HEK293T (cell line): Measurements from ENCODE around the gene CROCC.
"Not testable (repeated sequence)": the region's sequence is repeated elsewhere in the genome, so short reads cannot be mapped to it uniquely, and the experiment has no call there.

Experiments
- CTCF ChIA-PET: fragments of 350-600 bp; formaldehyde crosslinking; extraction: SDS; loops from one replicate; lab custom pipeline; 2021; ENCODE audit warnings: antibody characterized with exemption, inconsistent platforms; lab: Yijun Ruan, JAX
- POLR2A ChIA-PET: fragments of 350-600 bp; formaldehyde crosslinking; extraction: SDS; loops from one replicate; lab custom pipeline; 2020; ENCODE audit warnings: antibody characterized with exemption, inconsistent platforms; lab: Yijun Ruan, JAX
- DNase-seq: peaks from one replicate; pipeline ENCODE4 v3.0.0; 2012; ENCODE audit warnings: mixed read lengths; ENCODE audit errors: extremely low spot score
- ARNT ChIP-seq: fragments of 450-650 bp; IDR thresholded peaks from 2 replicates; pipeline ENCODE4 v1.6.1; 2017; ENCODE audit warnings: mild to moderate bottlenecking
- BHLHE40 ChIP-seq: fragments of 450-650 bp; IDR thresholded peaks from 2 replicates; pipeline ENCODE4 v1.6.1; 2016; ENCODE audit warnings: mild to moderate bottlenecking, moderate library complexity, borderline replicate concordance
- CTBP1 ChIP-seq: fragments of 450-650 bp; IDR thresholded peaks from 2 replicates; pipeline ENCODE4 v1.6.1; 2016; ENCODE audit warnings: borderline replicate concordance
- ELF4 ChIP-seq: fragments of 450-650 bp; IDR thresholded peaks from 2 replicates; pipeline ENCODE4 v1.6.1; 2017; ENCODE audit warnings: antibody characterized with exemption
- FOXA1 ChIP-seq: fragments of 450-650 bp; IDR thresholded peaks from 2 replicates; pipeline ENCODE4 v1.6.1; 2016; ENCODE audit warnings: mild to moderate bottlenecking
- FOXK2 ChIP-seq: fragments of 450-650 bp; IDR thresholded peaks from 2 replicates; pipeline ENCODE4 v1.6.1; 2016; ENCODE audit warnings: mild to moderate bottlenecking
- FOXM1 ChIP-seq: fragments of 450-650 bp; IDR thresholded peaks from 2 replicates; pipeline ENCODE4 v1.6.1; 2017; ENCODE audit warnings: mild to moderate bottlenecking, borderline replicate concordance
- HDGF ChIP-seq: fragments of 450-650 bp; IDR thresholded peaks from 2 replicates; pipeline ENCODE4 v1.6.1; 2017; ENCODE audit warnings: antibody characterized with exemption, borderline replicate concordance
- L3MBTL2 ChIP-seq: fragments of 450-650 bp; conservative IDR thresholded peaks from 2 replicates; pipeline ENCODE4 v1.6.1; 2016; ENCODE audit warnings: mild to moderate bottlenecking
- LEF1 ChIP-seq: fragments of 450-650 bp; IDR thresholded peaks from 2 replicates; pipeline ENCODE4 v1.6.1; 2017; ENCODE audit warnings: mild to moderate bottlenecking, borderline replicate concordance
- NFRKB ChIP-seq: fragments of 450-650 bp; IDR thresholded peaks from 2 replicates; pipeline ENCODE4 v1.6.1; 2016; ENCODE audit warnings: mild to moderate bottlenecking, moderate library complexity
- SP1 ChIP-seq: fragments of 450-650 bp; IDR thresholded peaks from 2 replicates; pipeline ENCODE4 v1.6.1; 2017
- SUZ12 ChIP-seq: fragments of 450-650 bp; IDR thresholded peaks from 2 replicates; pipeline ENCODE4 v1.6.1; 2016; ENCODE audit warnings: mild to moderate bottlenecking
- TARDBP ChIP-seq: fragments of 450-650 bp; IDR thresholded peaks from 2 replicates; pipeline ENCODE4 v1.6.1; 2016
- ZNF384 ChIP-seq: fragments of 450-650 bp; IDR thresholded peaks from 2 replicates; pipeline ENCODE4 v1.6.1; 2016
- TF ChIP-seq, protein P1 (sequence below): fragments of 450-650 bp; IDR thresholded peaks from 2 replicates; pipeline ENCODE4 v1.6.1; 2016

CROCC gene

DNA sequence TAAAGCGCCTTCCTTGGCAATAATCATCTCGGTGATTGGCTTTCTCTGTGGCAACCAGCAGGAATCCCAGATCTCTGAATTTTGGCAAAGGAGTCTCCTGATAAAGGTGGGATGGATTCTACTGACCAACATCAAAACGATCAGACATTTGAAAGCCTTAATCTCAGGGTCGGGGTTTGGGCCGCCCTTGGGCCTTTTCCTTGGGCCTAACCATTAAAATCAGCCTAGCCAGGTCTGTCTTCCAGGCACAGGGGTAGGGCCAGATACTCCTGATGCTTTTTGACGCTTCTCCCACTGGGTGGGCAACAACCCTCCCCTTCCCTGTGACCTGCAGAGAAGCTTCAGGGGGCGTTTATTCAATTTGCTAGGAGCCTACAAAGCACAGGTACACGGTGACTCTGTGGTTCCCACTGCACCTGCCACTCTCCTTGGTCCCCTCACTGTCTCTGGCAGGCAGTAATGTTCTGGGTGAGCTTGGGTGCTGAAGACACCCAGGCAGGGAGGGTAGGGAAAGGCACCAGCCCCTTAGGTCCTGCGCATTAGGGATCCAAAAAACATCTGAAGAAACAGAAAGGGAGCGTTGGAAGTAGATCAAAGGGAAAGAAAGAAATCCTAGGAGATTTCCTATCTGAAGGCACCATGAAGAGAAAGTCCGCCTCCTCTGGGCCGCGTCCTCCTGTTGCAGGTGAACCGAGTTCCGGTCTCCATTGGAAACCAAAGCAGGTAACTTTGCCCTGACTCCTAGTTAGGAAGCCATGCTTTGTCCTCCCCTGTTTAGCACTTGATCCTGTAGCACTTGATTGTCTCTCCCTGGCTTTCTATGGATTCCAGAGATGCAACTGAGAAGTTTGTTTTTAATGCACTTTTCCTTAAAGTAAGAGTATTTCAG is 13.6 kb upstream of the CROCC start:
- ChIA-PET POLR2A (no interaction called here), CTCF (no interaction called here)

DNA sequence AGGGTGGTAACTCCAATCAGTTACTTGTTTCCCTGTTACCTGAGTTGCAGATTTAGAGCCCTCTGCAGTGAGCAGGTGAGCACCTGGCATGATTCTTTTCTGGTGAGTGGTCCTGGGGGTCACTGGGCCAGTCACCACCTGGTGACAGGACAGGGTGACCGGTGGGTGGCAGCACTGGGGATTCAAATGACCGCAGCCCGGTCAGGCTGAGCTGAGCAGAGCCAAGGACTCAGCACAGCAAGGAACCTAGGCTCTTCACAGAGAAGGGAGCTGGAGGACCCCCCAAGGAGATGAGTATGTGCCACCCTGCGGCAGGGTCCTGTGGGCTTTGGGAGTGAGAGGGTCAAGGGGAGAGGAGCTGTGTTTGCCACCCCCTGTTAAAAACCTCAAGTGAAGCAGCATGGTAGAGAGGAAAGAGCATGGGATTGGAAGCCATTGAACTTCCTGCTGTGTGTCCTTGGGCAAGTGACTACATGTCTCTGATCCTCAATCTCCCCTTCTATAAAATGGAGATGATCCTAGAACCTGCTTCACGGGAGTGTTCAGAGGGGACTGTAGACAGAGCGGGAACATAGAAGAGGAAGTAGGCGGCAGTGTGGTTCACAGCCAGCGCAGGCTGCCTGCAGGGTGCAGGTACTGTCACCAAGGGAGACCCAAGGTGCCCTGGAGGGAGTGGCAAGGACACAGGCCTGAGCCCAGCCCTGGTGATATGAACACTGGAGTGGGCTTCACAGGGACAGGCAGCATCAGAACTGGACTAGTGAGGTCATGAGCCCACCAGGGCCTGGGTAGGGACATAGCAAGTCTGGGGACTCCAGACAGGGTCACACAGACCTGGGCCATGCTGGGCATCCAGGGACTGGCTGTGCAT is 9.6 kb upstream of the CROCC start:
- CTCF ChIA-PET, POLR2A ChIA-PET, DNase-seq: not testable (repeated sequence)

More for the DNA sequence above, 13.6 kb upstream of the CROCC start:
- no peak for TF ChIP-seq SUZ12
- TF ChIP-seq FOXA1: no peak
- no peak for TF ChIP-seq TARDBP
- no peak for TF ChIP-seq L3MBTL2
- no peak for TF ChIP-seq HDGF
- no peak for TF ChIP-seq ZNF384
- no peak for TF ChIP-seq NFRKB
- TF ChIP-seq SP1: no peak
- no peak for TF ChIP-seq CTBP1
- TF ChIP-seq, protein P1, sequence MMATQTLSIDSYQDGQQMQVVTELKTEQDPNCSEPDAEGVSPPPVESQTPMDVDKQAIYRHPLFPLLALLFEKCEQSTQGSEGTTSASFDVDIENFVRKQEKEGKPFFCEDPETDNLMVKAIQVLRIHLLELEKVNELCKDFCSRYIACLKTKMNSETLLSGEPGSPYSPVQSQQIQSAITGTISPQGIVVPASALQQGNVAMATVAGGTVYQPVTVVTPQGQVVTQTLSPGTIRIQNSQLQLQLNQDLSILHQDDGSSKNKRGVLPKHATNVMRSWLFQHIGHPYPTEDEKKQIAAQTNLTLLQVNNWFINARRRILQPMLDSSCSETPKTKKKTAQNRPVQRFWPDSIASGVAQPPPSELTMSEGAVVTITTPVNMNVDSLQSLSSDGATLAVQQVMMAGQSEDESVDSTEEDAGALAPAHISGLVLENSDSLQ: no peak
- no peak for TF ChIP-seq ARNT
- no peak for TF ChIP-seq FOXK2
- TF ChIP-seq ELF4: no peak
- no peak for TF ChIP-seq LEF1
- no peak for TF ChIP-seq BHLHE40
- no peak for DNase-seq

DNA sequence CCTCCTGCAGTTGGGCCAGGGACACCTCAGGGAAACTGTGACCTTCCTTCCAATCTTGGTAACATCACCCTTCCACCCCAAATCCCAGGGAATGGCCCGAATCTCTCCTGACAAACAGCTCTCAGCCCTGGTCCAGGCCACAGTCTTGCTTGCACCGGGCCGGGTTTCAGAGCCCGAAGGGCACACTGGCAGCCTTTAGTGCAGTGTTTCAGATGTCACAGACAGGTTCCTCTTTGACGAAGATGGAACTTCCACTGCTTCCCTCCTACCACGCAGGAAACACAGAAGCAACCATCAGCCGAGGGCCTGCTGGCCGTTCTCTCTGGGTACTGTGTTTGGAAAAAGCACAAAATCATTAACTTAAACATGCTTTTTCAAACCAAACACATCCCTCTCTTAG is 9.0 kb upstream of the CROCC start:
- POLR2A ChIA-PET: interaction anchor here (0.8 kb wide), 1 partner anchor 9 kb away, joined by 3 read pairs; no protein-coding TSS in a partner anchor
- DNase-seq, CTCF ChIA-PET: not testable (repeated sequence)

DNA sequence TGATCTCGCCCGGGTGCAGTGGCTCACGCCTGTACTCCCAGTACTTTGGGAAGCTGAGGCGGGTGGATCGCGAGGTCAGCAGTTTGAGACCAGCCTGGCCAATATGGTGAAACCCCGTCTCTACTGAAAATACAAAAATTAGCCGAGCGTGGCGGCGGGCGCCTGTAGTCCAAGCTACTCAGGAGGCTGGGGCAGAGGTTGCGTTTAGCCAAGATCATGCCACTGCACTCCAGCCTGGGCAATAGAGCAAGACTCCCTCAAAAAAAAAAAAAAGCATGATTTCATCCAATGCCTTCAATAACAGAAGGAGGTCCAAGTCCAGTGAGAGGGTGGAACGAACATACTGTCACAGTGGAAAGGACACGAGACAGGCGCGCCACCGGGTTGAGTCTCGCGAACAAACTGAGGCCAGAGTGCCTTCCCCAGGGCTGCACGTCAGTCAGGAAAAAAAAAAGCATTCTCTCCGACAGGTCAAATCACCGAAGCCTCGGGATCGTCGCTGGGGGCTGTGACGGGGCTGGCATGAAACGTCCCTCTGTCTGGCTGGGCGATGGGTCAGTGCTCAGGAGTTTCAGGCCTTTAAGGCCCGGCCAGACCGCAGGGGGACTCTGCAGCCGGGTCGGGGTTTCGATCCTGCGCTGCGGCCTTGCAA is 8.4 kb upstream of the CROCC start:
- no peak for DNase-seq
- POLR2A ChIA-PET: interaction anchor here (0.8 kb wide), 1 partner anchor 9 kb away, joined by 3 read pairs; no protein-coding TSS in a partner anchor
- CTCF ChIA-PET: no interaction called here
- TF ChIP-seq L3MBTL2 (peak; percentile 75), ZNF384 (peak; percentile 39; the same call in 1 of the 2 replicates)
- TF ChIP-seq, protein P1: no peak

DNA sequence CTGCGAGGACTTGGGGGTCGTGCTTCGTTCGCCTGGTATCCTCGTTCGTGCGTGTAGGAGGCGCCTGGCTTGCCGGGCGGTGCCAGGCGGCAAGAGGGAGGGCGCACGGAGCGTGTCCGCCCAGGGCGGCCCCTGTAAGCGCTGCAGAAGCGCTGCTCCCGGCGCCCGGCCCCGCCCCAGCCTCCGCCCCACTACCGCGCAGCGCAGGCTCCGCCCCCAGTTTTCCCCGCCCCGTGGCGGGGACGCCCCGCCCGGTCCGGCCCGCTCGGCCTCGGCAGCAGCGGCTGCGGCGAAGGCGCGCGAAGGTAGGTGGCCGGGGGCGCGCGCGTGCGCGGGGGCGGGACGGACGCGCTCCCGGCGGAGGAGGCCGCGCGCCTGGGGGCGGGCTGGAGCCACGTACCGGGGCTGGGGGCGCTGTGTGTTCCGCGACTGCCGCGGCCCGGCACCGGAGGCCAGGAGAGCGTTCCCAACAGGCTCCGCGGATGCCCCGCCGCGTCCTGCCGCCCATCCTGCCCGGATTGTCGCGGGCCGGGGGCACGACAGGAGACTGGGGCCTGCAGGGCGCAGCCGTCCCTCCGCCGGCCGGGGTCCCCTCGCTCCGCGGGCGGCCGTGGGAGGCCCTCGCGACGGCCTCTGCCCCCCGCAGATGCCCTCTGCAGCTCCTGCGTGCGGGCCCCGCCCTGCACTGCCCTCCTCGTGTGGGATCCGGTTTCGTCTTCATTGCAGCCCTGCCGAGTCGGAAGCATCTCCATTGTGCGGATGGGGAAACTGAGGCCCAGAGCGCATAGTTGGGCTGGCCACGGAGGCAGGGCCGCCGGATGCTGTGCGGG is 7.7 kb upstream of the CROCC start:
- ChIA-PET POLR2A (interaction anchor here (0.9 to 2.3 kb wide), 2 partner anchors 9 to 305 kb away, joined by 3 to 12 read pairs; no protein-coding TSS in a partner anchor), CTCF (interaction anchor here (1.3 kb wide), 1 partner anchor 12 kb away, joined by 3 read pairs; no protein-coding TSS in a partner anchor)
- TF ChIP-seq SUZ12 (no peak), FOXM1 (0 out of 2 replicates have a peak, but pooled peaks have one; percentile 33), LEF1 (peak; percentile 43; the same call in 1 of the 2 replicates)
- peak; percentile 97 for DNase-seq

DNA sequence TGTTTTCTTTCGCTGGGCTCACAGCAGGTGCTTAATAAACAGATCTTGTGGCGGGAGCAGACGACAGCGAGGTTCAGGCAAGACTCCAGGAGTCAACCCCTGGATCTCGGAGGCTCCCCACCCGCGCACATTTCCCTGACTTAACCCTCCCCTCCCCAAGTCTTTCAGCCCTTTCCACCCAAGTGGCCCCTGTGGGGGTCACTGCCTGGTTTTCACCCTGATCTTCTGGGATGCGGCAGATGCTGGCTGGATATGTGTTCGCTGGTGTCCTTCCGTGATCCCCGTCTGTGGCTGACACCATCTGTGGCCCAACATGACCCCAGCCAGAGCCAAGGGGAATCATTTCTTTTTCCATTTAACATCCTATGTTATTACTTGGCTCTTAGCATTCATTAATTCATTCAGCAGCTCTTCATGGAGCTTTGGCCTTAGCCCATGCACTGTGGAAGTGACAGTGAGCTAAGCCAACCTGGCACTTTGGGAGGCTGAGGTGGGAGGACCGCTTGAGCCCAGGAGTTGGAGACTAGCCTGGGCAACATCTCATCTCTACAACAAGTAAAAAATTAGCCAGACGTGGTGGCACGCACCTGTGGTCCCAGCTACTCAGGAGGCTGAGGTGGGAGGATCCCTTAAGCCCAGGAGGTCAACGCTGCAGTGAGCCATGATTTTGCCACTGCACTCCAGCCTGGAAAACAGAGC is 6.7 kb upstream of the CROCC start:
- CTCF ChIA-PET: interaction anchor here (0.6 to 1.3 kb wide), 6 partner anchors 11 to 279 kb away, joined by 3 to 9 read pairs (median 5); no protein-coding TSS in a partner anchor
- DNase-seq: not testable (repeated sequence)
- POLR2A ChIA-PET: interaction anchor here (0.9 to 2.3 kb wide), 3 partner anchors 10 to 306 kb away, joined by 3 to 12 read pairs (median 3); no protein-coding TSS in a partner anchor
